ENCODE data around the gene PTBP1.

The PTBP1 gene

DNA sequence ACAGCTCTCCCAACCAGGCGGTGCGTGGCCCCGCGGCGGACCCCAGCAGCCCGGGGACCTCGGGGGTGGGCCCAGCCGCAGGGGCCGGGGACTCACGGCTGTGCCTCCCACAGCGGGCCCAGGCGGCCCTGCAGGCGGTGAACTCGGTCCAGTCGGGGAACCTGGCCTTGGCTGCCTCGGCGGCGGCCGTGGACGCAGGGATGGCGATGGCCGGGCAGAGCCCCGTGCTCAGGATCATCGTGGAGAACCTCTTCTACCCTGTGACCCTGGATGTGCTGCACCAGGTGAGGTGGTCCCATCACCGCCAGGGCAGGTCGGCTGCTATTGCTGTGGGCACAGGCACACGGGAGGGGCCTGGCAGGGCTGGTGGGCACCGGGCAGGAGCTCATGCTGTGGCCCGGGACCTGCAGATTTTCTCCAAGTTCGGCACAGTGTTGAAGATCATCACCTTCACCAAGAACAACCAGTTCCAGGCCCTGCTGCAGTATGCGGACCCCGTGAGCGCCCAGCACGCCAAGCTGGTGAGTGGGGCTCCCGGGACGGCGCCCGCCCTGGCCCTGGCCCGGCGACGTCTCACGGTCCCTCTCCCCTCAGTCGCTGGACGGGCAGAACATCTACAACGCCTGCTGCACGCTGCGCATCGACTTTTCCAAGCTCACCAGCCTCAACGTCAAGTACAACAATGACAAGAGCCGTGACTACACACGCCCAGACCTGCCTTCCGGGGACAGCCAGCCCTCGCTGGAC lies 7.3 kb downstream of the PTBP1 start:
- TF ChIP-seq, protein P1, sequence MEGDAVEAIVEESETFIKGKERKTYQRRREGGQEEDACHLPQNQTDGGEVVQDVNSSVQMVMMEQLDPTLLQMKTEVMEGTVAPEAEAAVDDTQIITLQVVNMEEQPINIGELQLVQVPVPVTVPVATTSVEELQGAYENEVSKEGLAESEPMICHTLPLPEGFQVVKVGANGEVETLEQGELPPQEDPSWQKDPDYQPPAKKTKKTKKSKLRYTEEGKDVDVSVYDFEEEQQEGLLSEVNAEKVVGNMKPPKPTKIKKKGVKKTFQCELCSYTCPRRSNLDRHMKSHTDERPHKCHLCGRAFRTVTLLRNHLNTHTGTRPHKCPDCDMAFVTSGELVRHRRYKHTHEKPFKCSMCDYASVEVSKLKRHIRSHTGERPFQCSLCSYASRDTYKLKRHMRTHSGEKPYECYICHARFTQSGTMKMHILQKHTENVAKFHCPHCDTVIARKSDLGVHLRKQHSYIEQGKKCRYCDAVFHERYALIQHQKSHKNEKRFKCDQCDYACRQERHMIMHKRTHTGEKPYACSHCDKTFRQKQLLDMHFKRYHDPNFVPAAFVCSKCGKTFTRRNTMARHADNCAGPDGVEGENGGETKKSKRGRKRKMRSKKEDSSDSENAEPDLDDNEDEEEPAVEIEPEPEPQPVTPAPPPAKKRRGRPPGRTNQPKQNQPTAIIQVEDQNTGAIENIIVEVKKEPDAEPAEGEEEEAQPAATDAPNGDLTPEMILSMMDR (IDR thresholded peaks at IDR 0.05) = no peak

DNA sequence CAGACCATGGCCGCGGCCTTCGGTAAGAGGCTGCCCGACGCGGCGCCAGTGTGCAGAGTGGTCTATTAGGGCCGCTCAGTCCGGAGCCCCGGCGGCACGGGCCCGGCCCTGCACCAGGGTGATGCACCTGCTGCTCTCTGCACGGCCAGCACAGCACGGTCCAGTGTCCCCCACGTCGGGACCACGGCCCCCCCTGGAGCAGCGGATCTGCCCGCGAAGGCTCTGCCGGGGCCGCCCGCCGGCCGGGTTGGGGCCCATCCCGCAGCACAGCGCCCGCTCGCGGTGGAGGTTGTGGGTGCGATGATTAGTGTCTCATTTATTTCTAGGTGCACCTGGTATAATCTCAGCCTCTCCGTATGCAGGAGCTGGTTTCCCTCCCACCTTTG lies 7.9 kb downstream of the PTBP1 start:
- TF ChIP-seq, protein P1 (IDR thresholded peaks at IDR 0.05) = no peak

DNA sequence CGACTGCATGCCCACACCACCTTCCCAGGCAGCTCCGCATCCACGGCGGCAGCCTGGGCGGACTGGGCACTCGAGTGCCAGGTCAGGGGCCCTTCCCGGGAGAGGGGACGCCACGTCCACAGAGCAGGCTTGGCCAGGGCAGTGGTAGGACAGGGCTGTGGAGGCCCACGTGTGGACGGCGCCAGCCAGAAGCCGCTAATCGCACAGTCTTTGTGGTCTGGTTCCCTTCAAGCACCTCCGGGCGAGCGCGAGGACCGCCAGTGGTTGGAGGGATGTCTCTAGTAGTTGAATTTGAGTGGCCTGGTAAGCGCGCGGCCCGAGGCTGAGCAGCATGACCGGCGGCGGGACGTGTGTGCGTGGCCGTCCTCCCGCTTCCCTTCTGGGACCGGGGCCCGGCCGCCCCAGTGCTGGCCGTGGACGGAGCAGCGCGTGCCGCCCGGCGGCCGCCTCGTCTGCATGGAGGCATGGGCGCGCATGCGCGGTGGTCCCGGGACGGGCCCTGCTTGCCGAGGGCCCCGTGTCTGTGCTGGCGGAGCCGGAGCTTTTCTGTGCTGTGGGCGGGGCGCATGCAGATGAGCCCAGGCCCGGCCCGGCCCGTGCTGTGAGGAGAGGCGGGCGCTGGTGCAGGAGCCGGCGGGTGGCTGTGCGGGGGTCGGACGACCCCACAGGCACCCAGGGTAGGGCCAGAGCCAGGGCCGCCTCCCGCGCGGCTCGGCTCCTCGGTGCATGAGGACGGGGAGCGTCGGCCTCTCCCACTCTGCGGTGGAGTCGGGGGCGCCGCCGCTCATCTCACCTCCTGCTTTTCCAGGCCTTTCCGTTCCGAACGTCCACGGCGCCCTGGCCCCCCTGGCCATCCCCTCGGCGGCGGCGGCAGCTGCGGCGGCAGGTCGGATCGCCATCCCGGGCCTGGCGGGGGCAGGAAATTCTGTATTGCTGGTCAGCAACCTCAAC lies 8.6 kb downstream of the PTBP1 start:
- TF ChIP-seq, protein P1 (IDR thresholded peaks at IDR 0.05) = no peak

DNA sequence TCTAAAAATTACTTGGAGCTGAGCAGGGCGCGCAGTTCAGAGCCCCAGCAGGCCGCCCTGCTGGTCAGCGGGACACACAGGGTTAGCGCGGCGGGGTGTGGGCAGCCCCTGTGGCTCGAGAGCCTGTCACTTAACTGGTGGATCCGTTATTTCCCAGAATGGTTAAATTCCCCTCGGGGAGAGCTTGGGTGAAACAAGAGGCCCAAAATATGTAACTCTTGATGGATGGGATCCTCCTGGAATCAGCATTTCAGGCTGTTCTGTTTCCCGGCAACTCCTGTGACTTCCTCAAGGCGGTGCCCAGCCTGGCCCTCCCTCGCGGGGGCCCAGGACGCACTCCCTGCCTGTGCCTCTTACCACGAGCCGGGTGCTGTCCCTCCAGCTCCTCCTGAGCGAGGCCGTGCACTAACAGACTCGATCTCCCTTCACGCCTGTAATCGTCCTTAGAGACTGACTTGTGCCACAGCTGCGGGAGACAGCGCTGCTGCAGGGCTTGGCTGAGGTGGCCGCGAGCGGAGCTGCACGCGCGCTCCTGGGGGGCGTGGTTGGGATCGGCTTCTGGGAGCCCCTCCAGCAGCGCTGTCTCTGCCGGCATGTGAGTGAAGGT lies 9.7 kb downstream of the PTBP1 start:
- TF ChIP-seq, protein P1 (IDR thresholded peaks at IDR 0.05) = no peak

DNA sequence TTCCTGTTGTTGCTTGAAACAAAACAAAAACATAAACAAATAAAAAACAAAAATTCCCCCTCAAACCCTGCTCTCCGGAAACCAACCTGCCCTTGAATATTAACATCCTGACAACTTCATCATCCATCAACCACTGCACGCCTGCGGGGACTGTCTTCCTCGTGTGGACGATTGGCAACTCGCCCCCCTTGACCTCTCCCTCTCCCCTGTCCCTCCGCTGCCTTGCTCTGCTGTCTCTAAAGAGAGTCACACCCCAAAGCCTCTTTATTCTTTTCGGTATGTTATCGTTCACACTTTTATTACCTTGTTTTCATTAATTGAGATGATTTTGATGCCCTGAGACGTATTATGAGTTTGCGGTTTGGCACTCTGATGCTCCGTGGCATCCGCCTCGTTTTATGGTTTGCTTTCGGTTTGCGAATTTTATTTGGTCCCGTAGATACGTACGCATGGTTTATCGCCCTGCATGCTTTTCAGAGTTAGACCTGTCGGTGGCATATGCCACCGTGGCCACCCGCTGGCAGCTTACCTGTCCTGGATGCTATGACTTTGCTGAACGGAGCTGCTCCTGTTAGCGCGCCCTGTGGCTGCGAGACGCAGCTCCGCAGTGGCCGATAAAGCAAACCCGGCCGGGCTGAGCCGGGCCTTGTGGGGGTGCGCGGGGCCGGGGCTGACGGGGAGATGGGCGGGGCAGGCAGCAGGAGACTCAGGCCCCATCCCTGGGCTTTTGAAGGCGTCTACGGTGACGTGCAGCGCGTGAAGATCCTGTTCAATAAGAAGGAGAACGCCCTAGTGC lies 10.6 kb downstream of the PTBP1 start:
- TF ChIP-seq, protein P1 (IDR thresholded peaks at IDR 0.05) = no peak

DNA sequence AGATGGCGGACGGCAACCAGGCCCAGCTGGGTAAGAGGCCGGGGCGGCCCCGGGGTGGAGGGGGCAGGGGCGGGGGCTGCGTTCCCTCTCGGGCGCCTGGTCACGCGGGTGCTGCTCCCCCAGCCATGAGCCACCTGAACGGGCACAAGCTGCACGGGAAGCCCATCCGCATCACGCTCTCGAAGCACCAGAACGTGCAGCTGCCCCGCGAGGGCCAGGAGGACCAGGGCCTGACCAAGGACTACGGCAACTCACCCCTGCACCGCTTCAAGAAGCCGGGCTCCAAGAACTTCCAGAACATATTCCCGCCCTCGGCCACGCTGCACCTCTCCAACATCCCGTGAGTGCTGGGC lies 11.1 kb downstream of the PTBP1 start:
- TF ChIP-seq, protein P1 (IDR thresholded peaks at IDR 0.05) = no peak
